ENCODE results near the gene RNF123.
A peak's percentile ranks its signal among the peaks of the same experiment; 100 is the strongest.

RNF123 gene

DNA sequence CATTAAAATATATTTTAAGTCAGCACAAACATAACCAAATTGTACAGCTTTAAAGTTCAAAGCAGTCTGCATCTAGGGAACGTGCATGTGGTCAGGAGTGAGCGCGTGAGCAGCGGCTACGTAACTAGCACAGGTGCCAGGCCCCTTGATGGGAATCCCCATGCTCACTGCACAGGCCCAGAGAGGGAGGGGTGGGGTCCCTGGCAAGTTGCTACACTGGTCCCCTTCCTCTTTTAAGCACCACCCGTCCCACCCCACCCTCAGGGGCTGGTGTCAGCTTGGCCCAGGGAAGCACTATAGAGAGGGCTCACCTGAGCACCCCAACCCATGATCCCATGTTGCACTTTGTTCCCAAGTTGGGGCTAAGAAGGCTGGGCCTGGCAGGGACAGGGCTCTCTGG lies 35.2 kb downstream of the RNF123 start:
- H3K36me3 ChIP-seq (ENCODE audit: insufficient read depth, insufficient read length, low read length) = peaks cover 78% of the 10 kb centered on the region

GRCh38 chr3:49725906-49726681 lies 36.7 kb downstream of the RNF123 start:
- peaks cover 12% of the 10 kb centered on the region for H3K4me1 ChIP-seq (ENCODE audit: insufficient read depth, insufficient read length)
- peaks cover 81% of the 10 kb centered on the region for H3K36me3 ChIP-seq (ENCODE audit: insufficient read depth, insufficient read length, low read length)
- H3K27me3 ChIP-seq (ENCODE audit: insufficient read depth, insufficient read length) = no peaks in the 10 kb centered on the region
- no peaks in the 10 kb centered on the region for H3K9me3 ChIP-seq (ENCODE audit: insufficient read depth, low read length)
- no peak overlapping the region for H3K4me3 ChIP-seq (ENCODE audit: insufficient read length, low read depth)
- TF ChIP-seq YY1 (IDR thresholded peaks at IDR 0.05; ENCODE audit: insufficient read depth, insufficient read length) = no peak
- TF ChIP-seq SUZ12 (IDR thresholded peaks at IDR 0.05; ENCODE audit: extremely low read depth, insufficient read depth, insufficient read length) = no peak
- TF ChIP-seq ZNF274 (IDR thresholded peaks at IDR 0.05; ENCODE audit: low read depth, low read length) = no peak
- H3K9ac ChIP-seq (ENCODE audit: insufficient read length, low read depth) = no peak overlapping the region
- no peak for DNase-seq (ENCODE audit: low read depth, low spot score)

More for the DNA sequence above, 35.2 kb downstream of the RNF123 start:
- Histone ChIP-seq H3K4me3 (ENCODE audit: insufficient read length, low read depth) (peak overlapping the region; percentile 74), H3K4me1 (ENCODE audit: insufficient read depth, insufficient read length) (peaks cover 12% of the 10 kb centered on the region), H3K9me3 (ENCODE audit: insufficient read depth, low read length) (no peaks in the 10 kb centered on the region), H3K9ac (ENCODE audit: insufficient read length, low read depth) (peak overlapping the region; percentile 94), H3K27me3 (ENCODE audit: insufficient read depth, insufficient read length) (no peaks in the 10 kb centered on the region)
- no peak for DNase-seq (ENCODE audit: low read depth, low spot score)
- no peak for TF ChIP-seq YY1 (IDR thresholded peaks at IDR 0.05; ENCODE audit: insufficient read depth, insufficient read length)
- TF ChIP-seq ZNF274 (IDR thresholded peaks at IDR 0.05; ENCODE audit: low read depth, low read length) = no peak

DNA sequence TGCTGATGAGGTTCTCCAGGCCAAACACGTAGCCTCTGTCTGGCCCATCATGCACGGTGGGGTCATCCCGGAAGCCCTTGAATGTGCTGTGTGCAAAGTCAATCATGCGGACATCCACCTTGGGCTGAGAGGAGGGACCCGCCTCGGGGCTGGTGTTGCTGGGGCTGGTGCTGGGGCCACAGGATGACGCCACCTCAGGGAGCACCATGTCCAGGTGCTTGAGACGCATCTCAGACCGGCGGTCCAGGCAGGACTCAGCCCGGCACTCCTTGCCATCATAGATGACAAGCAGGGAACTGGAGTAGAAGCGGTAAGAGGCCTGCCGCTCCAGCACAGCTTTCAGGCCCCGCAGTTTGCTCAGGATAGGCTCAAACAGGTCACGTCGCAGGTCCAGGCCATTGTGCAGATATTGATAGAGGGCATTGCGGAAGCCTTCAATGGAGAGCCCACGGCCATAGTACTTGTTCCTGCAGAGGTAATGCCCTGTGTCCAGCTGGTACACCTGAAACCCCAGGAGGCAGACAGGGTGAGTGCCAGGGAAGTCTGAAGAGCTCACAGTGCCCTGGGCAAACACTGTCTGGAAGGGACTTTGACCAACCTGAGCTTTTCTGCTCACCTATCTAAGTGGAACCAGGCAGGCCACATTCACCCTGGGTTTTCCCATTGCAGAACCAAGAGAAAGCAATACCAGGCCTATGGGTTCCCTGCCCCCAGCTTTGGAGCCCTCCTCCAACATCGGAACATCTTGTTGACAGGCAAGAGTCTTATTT lies 38.0 kb downstream of the RNF123 start:
- TF ChIP-seq YY1 (IDR thresholded peaks at IDR 0.05; ENCODE audit: insufficient read depth, insufficient read length) = no peak
- no peak for TF ChIP-seq ZNF274 (IDR thresholded peaks at IDR 0.05; ENCODE audit: low read depth, low read length)
- TF ChIP-seq SUZ12 (IDR thresholded peaks at IDR 0.05; ENCODE audit: extremely low read depth, insufficient read depth, insufficient read length) = no peak
- Histone ChIP-seq H3K9ac (ENCODE audit: insufficient read length, low read depth) (no peak overlapping the region), H3K36me3 (ENCODE audit: insufficient read depth, insufficient read length, low read length) (peaks cover 81% of the 10 kb centered on the region), H3K4me1 (ENCODE audit: insufficient read depth, insufficient read length) (peaks cover 12% of the 10 kb centered on the region), H3K27me3 (ENCODE audit: insufficient read depth, insufficient read length) (no peaks in the 10 kb centered on the region), H3K9me3 (ENCODE audit: insufficient read depth, low read length) (no peaks in the 10 kb centered on the region), H3K4me3 (ENCODE audit: insufficient read length, low read depth) (no peak overlapping the region)
- DNase-seq (ENCODE audit: low read depth, low spot score) = no peak

GRCh38 chr3:49727924-49728361 lies 38.6 kb downstream of the RNF123 start:
- no peak for TF ChIP-seq YY1 (IDR thresholded peaks at IDR 0.05; ENCODE audit: insufficient read depth, insufficient read length)
- TF ChIP-seq ZNF274 (IDR thresholded peaks at IDR 0.05; ENCODE audit: low read depth, low read length) = no peak
- no peak for TF ChIP-seq SUZ12 (IDR thresholded peaks at IDR 0.05; ENCODE audit: extremely low read depth, insufficient read depth, insufficient read length)
- Histone ChIP-seq H3K27me3 (ENCODE audit: insufficient read depth, insufficient read length) (no peaks in the 10 kb centered on the region), H3K4me3 (ENCODE audit: insufficient read length, low read depth) (no peak overlapping the region), H3K36me3 (ENCODE audit: insufficient read depth, insufficient read length, low read length) (peaks cover 81% of the 10 kb centered on the region), H3K9ac (ENCODE audit: insufficient read length, low read depth) (no peak overlapping the region), H3K4me1 (ENCODE audit: insufficient read depth, insufficient read length) (peaks cover 8% of the 10 kb centered on the region), H3K9me3 (ENCODE audit: insufficient read depth, low read length) (no peaks in the 10 kb centered on the region)
- DNase-seq (ENCODE audit: low read depth, low spot score) = no peak

DNA sequence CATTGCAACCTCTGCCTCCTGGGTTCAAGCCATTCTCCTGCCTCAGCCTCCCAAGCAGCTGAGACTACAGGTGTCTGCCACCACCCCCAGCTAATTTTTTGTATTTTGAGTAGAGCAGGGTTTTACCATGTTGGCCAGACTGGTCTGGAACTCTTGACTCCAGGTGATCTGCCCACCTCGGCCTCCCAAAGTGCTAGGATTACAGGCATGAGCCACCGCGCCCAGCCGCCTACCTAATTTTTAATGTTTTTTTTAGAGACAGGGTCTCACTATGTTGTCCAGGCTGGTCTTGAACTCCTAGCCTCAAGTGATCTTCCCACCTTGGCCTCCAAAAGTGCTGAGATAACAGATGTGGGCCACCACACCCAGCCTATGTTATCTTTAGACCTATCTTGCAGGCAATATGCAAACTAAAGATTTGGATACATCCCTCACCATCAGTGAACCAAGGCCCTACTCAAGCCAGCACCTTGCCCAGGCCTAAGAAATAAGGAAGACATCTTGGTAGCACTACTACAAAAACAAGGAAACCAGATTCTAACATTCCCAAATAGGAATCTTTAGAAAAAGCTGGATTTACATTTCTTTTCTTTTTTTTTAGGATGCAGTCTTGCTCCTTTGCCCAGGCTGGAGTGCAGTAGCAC lies 40.7 kb downstream of the RNF123 start:
- no peaks in the 10 kb centered on the region for H3K27me3 ChIP-seq (ENCODE audit: insufficient read depth, insufficient read length)
- H3K36me3 ChIP-seq (ENCODE audit: insufficient read depth, insufficient read length, low read length) = peaks cover 94% of the 10 kb centered on the region
- TF ChIP-seq ZNF274 (IDR thresholded peaks at IDR 0.05; ENCODE audit: low read depth, low read length) (no peak), YY1 (IDR thresholded peaks at IDR 0.05; ENCODE audit: insufficient read depth, insufficient read length) (no peak), SUZ12 (IDR thresholded peaks at IDR 0.05; ENCODE audit: extremely low read depth, insufficient read depth, insufficient read length) (no peak)

GRCh38 chr3:49732597-49732996 lies 43.2 kb downstream of the RNF123 start:
- Histone ChIP-seq H3K9me3 (ENCODE audit: insufficient read depth, low read length) (no peaks in the 10 kb centered on the region), H3K9ac (ENCODE audit: insufficient read length, low read depth) (no peak overlapping the region), H3K36me3 (ENCODE audit: insufficient read depth, insufficient read length, low read length) (peaks cover 85% of the 10 kb centered on the region), H3K4me1 (ENCODE audit: insufficient read depth, insufficient read length) (no peaks in the 10 kb centered on the region), H3K27me3 (ENCODE audit: insufficient read depth, insufficient read length) (no peaks in the 10 kb centered on the region), H3K4me3 (ENCODE audit: insufficient read length, low read depth) (no peak overlapping the region)
- no peak for TF ChIP-seq SUZ12 (IDR thresholded peaks at IDR 0.05; ENCODE audit: extremely low read depth, insufficient read depth, insufficient read length)
- TF ChIP-seq YY1 (IDR thresholded peaks at IDR 0.05; ENCODE audit: insufficient read depth, insufficient read length) = no peak
- TF ChIP-seq ZNF274 (IDR thresholded peaks at IDR 0.05; ENCODE audit: low read depth, low read length) = no peak
- DNase-seq (ENCODE audit: low read depth, low spot score) = no peak

More for the DNA sequence above, 40.7 kb downstream of the RNF123 start:
- no peak for DNase-seq (ENCODE audit: low read depth, low spot score)
- Histone ChIP-seq H3K9ac (ENCODE audit: insufficient read length, low read depth) (no peak overlapping the region), H3K4me1 (ENCODE audit: insufficient read depth, insufficient read length) (no peaks in the 10 kb centered on the region), H3K4me3 (ENCODE audit: insufficient read length, low read depth) (no peak overlapping the region), H3K9me3 (ENCODE audit: insufficient read depth, low read length) (no peaks in the 10 kb centered on the region)

DNA sequence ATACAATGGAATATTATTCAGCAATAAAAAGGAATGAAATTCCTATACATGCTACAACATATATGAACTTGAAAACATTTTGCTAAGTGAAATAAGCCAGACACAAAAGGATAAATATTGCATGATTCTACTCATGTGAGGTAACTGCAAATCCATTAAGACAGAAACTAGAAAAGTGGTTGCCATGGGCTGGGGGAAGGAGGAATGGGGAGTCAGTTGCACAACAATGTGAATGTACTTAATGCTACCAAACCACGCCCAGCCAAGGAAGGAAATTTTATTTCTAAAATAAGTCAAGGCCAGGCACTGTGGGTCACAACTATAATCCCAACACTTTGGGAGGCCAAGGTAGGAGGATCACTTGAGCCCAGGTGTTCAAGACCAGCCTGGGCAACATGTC lies 44.2 kb downstream of the RNF123 start:
- H3K4me3 ChIP-seq (ENCODE audit: insufficient read length, low read depth) = no peak overlapping the region
- H3K27me3 ChIP-seq (ENCODE audit: insufficient read depth, insufficient read length) = no peaks in the 10 kb centered on the region
- peaks cover 86% of the 10 kb centered on the region for H3K36me3 ChIP-seq (ENCODE audit: insufficient read depth, insufficient read length, low read length)
- DNase-seq (ENCODE audit: low read depth, low spot score) = no peak
- no peak overlapping the region for H3K9ac ChIP-seq (ENCODE audit: insufficient read length, low read depth)
- no peak for TF ChIP-seq ZNF274 (IDR thresholded peaks at IDR 0.05; ENCODE audit: low read depth, low read length)
- H3K9me3 ChIP-seq (ENCODE audit: insufficient read depth, low read length) = no peaks in the 10 kb centered on the region
- H3K4me1 ChIP-seq (ENCODE audit: insufficient read depth, insufficient read length) = no peaks in the 10 kb centered on the region
